ENCODE data around the gene LANCL2.

DNA sequence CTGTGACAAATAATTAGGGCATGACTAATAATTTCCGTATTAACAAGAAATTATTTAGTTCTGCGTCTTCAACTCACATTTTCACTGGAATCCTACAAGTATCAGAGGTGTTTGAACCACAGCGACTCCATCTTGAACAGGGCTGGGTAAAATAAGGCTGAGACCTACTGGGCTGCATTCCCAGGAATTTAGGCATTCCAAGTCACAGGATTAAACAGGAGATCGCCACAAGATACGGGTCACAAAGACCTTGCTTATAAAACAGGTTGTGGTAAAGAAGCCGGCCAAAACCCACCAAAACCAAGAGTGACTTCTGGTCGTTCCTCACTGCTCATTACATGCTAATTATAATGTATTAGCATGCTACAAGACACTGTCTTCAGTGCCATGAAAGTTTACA is 14.9 kb upstream of the LANCL2 start:
- no peak for TF ChIP-seq POLR2A (IDR thresholded peaks at IDR 0.05)
- TF ChIP-seq, protein P1, sequence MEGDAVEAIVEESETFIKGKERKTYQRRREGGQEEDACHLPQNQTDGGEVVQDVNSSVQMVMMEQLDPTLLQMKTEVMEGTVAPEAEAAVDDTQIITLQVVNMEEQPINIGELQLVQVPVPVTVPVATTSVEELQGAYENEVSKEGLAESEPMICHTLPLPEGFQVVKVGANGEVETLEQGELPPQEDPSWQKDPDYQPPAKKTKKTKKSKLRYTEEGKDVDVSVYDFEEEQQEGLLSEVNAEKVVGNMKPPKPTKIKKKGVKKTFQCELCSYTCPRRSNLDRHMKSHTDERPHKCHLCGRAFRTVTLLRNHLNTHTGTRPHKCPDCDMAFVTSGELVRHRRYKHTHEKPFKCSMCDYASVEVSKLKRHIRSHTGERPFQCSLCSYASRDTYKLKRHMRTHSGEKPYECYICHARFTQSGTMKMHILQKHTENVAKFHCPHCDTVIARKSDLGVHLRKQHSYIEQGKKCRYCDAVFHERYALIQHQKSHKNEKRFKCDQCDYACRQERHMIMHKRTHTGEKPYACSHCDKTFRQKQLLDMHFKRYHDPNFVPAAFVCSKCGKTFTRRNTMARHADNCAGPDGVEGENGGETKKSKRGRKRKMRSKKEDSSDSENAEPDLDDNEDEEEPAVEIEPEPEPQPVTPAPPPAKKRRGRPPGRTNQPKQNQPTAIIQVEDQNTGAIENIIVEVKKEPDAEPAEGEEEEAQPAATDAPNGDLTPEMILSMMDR (IDR thresholded peaks at IDR 0.05): no peak

Measured in uterus (tissue), 2 donors.